NCI-H1092 (cell line): ENCODE results near the gene ATP2A1.
"Not testable (repeated sequence)": the region's sequence is repeated elsewhere in the genome, so short reads cannot be mapped to it uniquely, and the experiment has no call there.

Source experiments
- DNase-seq: peaks from one replicate; lab custom pipeline; 2025; lab: John Stamatoyannopoulos, UW

Gene ATP2A1

GRCh38 chr16:28859326-28859725, 19.0 kb upstream of the ATP2A1 start:
- DNase-seq = no peak

- no peak for DNase-seq
Observed at GRCh38 chr16:28863929-28864793, 14.1 kb upstream of the ATP2A1 start.

- no peak for DNase-seq
Observed at GRCh38 chr16:28865001-28865688, 13.1 kb upstream of the ATP2A1 start.

- no peak for DNase-seq
Observed at GRCh38 chr16:28865722-28866453, 12.4 kb upstream of the ATP2A1 start.

- DNase-seq = no peak
Observed at GRCh38 chr16:28866454-28866804, 11.9 kb upstream of the ATP2A1 start.

GRCh38 chr16:28867241-28867640, 11.0 kb upstream of the ATP2A1 start:
- no peak for DNase-seq

- DNase-seq = not testable (repeated sequence)
Observed at GRCh38 chr16:28867646-28868045, 10.6 kb upstream of the ATP2A1 start.

- DNase-seq = no peak
Observed at GRCh38 chr16:28869201-28869600, 9.1 kb upstream of the ATP2A1 start.

GRCh38 chr16:28872952-28873351, 5.3 kb upstream of the ATP2A1 start:
- DNase-seq = no peak

- DNase-seq = no peak
Observed at GRCh38 chr16:28873543-28874201, 4.6 kb upstream of the ATP2A1 start.

- DNase-seq = no peak
Observed at GRCh38 chr16:28874406-28874805, 3.9 kb upstream of the ATP2A1 start.

GRCh38 chr16:28875134-28876018, 2.9 kb upstream of the ATP2A1 start:
- DNase-seq = no peak

- DNase-seq = no peak
Observed at GRCh38 chr16:28876019-28876659, 2.1 kb upstream of the ATP2A1 start.

GRCh38 chr16:28876973-28877654, 1.2 kb upstream of the ATP2A1 start:
- no peak for DNase-seq

GRCh38 chr16:28877655-28878000, 660 bp upstream of the ATP2A1 start:
- no peak for DNase-seq

GRCh38 chr16:28879261-28879840, 1.1 kb downstream of the ATP2A1 start:
- DNase-seq = no peak

GRCh38 chr16:28879841-28880588, 1.7 kb downstream of the ATP2A1 start:
- DNase-seq = peak; percentile 67

GRCh38 chr16:28880589-28880915, 2.3 kb downstream of the ATP2A1 start:
- DNase-seq = no peak

GRCh38 chr16:28880955-28881354, 2.7 kb downstream of the ATP2A1 start:
- no peak for DNase-seq
